Ovary (tissue), 9 donors: ENCODE measurements around the gene GALNT10. TPM values are rescaled to one million over a fixed set of nuclear protein-coding genes. Genes with fewer than 3 reads are reported as not detected.

Experiments
- DNase-seq, 5 donors: peaks; one replicate each; pipeline ENCODE4 v3.0.0-alpha.2; 2019 to 2020
- H3K27ac ChIP-seq, 2 donors: fragments of 200-600 bp; one replicate each; pipeline versions ENCODE4 v1.5.1 to v1.8.0; 2019 to 2022
- H3K27me3 ChIP-seq: fragments of 200-600 bp; one replicate; pipeline ENCODE4 v1.8.0; 2022
- H3K36me3 ChIP-seq: fragments of 200-600 bp; sonication (generic); one replicate; pipeline ENCODE4 v1.5.1; 2019
- H3K4me1 ChIP-seq: one replicate; pipeline ENCODE4 v1.8.1; 2013; ENCODE audit warnings: mild to moderate bottlenecking, moderate library complexity; ENCODE audit not compliant: insufficient read depth
- H3K4me3 ChIP-seq: fragments of 200-600 bp; sonication (generic); one replicate; pipeline ENCODE4 v1.5.1; 2017
- H3K9me3 ChIP-seq, 2 donors: fragments of 200-600 bp in 1 of 2; sonication (generic) in 1 of 2; one replicate each; pipeline versions ENCODE4 v1.5.1 to v1.8.1; 2013 to 2019; ENCODE audit warnings: mild to moderate bottlenecking in 1 of 2, moderate library complexity in 1 of 2
- EP300 ChIP-seq: sonication (generic); formaldehyde crosslinking; IDR thresholded peaks from one replicate; pipeline ENCODE4 v1.6.1; 2017; ENCODE audit warnings: antibody characterized with exemption
- POLR2A ChIP-seq: fragments of 450-650 bp; IDR thresholded peaks from one replicate; pipeline ENCODE4 v1.6.1; 2017; ENCODE audit warnings: antibody characterized with exemption, mild to moderate bottlenecking, moderate library complexity
- WGBS, 3 donors: extraction: QIAGEN DNeasy Blood & Tissue Kit in 1 of 3; methylation state at CpG; one replicate each; pipeline versions ENCODE4 v1.1.5 to v1.1.7; 2013 to 2017; 5-methylcytosine and 5-hydroxymethylcytosine counted together
- intact Hi-C, 4 donors: fragments of 100-400 bp; cut with DNase I; formaldehyde crosslinking; loops; one replicate each; pipeline versions ENCODE4 v1.11.0 to v1.15.1; 2022 to 2023
- polyA plus RNA-seq, 2 donors: library from polyadenylated mRNA; stranded (reverse); fragments of 200-250 nt in 1 of 2; fragments of 350-450 nt in 1 of 2; fragmentation: Illumina TruSeq in 1 of 2; extraction: RNeasy Lipid Tissue Mini Kit (QIAGEN cat#74804) in 1 of 2; gene quantifications; one replicate each; pipeline ENCODE4 v1.2.3, GENCODE V29; 2013 to 2014
- total RNA-seq, 7 donors: library from RNA; depleted of rRNA in 2 of 7; stranded (reverse); fragments of >200 nt in 2 of 7; fragmentation: NEBNext Ultra II Directional in 3 of 7; extraction: Animal tissue kit (Norgen Biotek cat#: 25700) in 3 of 7; gene quantifications; one replicate each; pipeline versions ENCODE4 v1.1.0 to v1.2.4, GENCODE V29; 2016 to 2023
- TF ChIP-seq, protein P1 (sequence below), 3 donors: fragments of 450-650 bp in 2 of 3; fragments of 200-600 bp in 1 of 3; IDR thresholded peaks; one replicate each; pipeline versions ENCODE4 v1.5.1 to v1.8.0; 2016 to 2022; ENCODE audit warnings: antibody characterized with exemption in 3 of 3, mild to moderate bottlenecking in 1 of 3
- donor health status: DM: no; HTN: no; CAD: no; lungs with moderate emphysema.
- donor health status: DM: no; HTN: no; CAD: no.
- donor health status: Bipolar disorder and iron deficiency.
- donor health status: DM: yes; HTN: yes; CAD: no.
- donor health status: DM: no; HTN: no; CAD: no.
- donor health status: DM: yes; HTN: yes; CAD: no.

The GALNT10 gene
- total and polyA plus RNA-seq, 9 donors: 34.5 to 206 (median 88.7) TPM

DNA sequence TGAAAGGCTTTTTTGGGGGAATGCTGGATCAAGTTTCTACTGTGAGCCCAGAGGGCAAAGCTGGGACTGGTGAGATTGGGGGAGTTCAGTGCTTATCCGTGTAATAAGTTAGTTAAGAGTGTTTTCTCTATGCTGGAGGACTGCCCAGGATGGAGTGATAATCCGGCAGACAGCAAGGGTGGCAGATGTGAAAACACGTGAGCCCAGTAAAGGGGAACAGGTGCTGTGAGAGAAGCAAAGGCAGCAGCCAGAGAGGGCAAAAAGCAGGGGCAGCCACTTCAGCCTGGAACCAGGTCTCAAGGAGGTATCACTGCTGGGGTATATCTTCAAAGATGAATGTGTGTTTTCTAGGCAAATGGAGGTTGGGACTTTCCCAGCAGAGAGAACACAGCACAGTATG lies 53.9 kb downstream of the GALNT10 start:
- TF ChIP-seq POLR2A (no peak), EP300 (no peak)
- TF ChIP-seq, protein P1, sequence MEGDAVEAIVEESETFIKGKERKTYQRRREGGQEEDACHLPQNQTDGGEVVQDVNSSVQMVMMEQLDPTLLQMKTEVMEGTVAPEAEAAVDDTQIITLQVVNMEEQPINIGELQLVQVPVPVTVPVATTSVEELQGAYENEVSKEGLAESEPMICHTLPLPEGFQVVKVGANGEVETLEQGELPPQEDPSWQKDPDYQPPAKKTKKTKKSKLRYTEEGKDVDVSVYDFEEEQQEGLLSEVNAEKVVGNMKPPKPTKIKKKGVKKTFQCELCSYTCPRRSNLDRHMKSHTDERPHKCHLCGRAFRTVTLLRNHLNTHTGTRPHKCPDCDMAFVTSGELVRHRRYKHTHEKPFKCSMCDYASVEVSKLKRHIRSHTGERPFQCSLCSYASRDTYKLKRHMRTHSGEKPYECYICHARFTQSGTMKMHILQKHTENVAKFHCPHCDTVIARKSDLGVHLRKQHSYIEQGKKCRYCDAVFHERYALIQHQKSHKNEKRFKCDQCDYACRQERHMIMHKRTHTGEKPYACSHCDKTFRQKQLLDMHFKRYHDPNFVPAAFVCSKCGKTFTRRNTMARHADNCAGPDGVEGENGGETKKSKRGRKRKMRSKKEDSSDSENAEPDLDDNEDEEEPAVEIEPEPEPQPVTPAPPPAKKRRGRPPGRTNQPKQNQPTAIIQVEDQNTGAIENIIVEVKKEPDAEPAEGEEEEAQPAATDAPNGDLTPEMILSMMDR (IDR thresholded peaks at IDR 0.05): no peak
- Histone ChIP-seq H3K36me3 (no peaks in the 10 kb centered on the region), H3K4me1 (peaks cover 3% of the 10 kb centered on the region), H3K27me3 (no peaks in the 10 kb centered on the region), H3K4me3 (no peak overlapping the region), H3K9me3 (no peaks in the 10 kb centered on the region), H3K27ac (no peak overlapping the region)
- WGBS, 3 donors: 33 to 45% (median 38%) methylated on average over 3 of the region's 3 CpGs
- intact Hi-C loops: no loop called here
- DNase-seq: no peak

- Histone ChIP-seq H3K4me1 (peaks cover 8% of the 10 kb centered on the region), H3K27ac (no peak overlapping the region), H3K9me3 (no peaks in the 10 kb centered on the region), H3K36me3 (no peaks in the 10 kb centered on the region), H3K4me3 (no peak overlapping the region), H3K27me3 (no peaks in the 10 kb centered on the region)
- intact Hi-C loops: no loop called here
- TF ChIP-seq EP300 (no peak), POLR2A (no peak)
- DNase-seq: no peak
- WGBS, 3 donors: 94 to 100% (median 98%) methylated on average over 2 of the region's 2 CpGs
Measured at GRCh38 chr5:154248691-154249090, 58.2 kb downstream of the GALNT10 start.

DNA sequence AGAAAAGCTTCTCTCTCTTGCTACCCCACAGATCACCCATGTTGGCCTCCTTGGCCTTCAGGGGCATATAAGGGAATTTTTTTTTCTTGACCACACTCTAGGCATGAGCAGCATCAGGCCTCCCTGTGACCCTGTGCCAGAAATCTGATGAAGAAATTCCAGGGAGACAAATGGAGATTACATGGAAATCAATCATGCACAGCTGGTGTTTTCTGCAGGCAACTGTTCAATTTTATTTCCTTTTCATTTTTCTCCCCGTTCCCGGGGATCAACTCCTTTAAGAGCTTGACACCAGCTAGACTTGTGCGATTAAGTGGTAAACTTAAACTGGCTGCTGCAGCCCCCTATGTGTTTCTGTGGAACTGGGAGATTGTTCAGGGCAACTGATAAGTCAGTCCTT lies 59.3 kb downstream of the GALNT10 start:
- TF ChIP-seq EP300 (no peak), POLR2A (no peak)
- TF ChIP-seq, protein P1 (IDR thresholded peaks at IDR 0.05): no peak
- no peak for DNase-seq
- Histone ChIP-seq H3K27ac (no peak overlapping the region), H3K36me3 (no peaks in the 10 kb centered on the region), H3K27me3 (no peaks in the 10 kb centered on the region), H3K4me3 (no peak overlapping the region), H3K4me1 (peaks cover 6% of the 10 kb centered on the region), H3K9me3 (no peaks in the 10 kb centered on the region)
- intact Hi-C loops: no loop called here
- WGBS, 3 donors: 31 to 43% (median 37%) methylated on average over 3 of the region's 3 CpGs

DNA sequence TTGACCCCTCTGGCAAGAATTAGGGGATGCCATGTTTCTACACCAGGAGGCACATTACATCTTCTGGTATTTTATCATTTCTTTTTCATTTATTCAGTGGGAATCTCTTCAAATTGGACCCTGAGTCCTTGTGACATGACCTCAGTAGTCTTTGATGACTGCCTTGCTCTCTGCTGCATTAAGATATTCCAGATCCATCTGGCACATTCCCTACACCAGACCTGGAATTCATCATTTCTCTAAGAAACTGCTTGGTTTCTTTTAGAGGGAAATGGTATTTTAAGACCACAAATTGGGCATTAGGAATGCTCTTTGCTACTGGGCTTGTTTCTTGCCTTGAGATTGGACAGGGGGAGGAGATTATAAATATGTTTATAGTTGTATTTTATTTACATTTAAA lies 61.0 kb downstream of the GALNT10 start:
- DNase-seq: no peak
- no peak overlapping the region for H3K4me3 ChIP-seq
- intact Hi-C loops: no loop called here
- TF ChIP-seq, protein P1 (IDR thresholded peaks at IDR 0.05): no peak
- TF ChIP-seq EP300 (no peak), POLR2A (no peak)
- no peaks in the 10 kb centered on the region for H3K36me3 ChIP-seq
- no peaks in the 10 kb centered on the region for H3K9me3 ChIP-seq
- no peaks in the 10 kb centered on the region for H3K27me3 ChIP-seq
- peaks cover 7% of the 10 kb centered on the region for H3K4me1 ChIP-seq
- H3K27ac ChIP-seq: no peak overlapping the region

DNA sequence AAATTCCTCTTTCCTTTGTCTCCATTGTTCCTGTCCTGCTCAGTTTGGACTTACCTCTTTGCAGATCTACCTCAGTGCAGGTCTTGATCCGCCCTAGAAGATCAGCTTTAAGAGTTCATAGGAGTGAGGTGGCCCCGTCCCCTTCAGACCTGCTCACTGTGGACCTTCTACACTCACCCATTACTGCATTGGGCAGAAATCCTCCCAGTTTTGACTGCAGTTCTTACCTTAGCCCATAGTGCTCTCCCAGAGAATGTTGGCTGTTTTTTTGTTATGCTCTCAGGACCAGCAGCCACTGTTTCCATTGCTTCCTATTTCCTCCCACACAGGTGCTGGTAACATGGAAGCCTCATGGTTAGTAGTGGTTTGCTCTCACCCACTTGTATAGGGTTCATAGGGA lies 63.3 kb downstream of the GALNT10 start:
- WGBS, 3 donors: 94 to 99% (median 98%) methylated on average over 2 of the region's 2 CpGs
- no peak overlapping the region for H3K27ac ChIP-seq
- no peaks in the 10 kb centered on the region for H3K9me3 ChIP-seq
- no peaks in the 10 kb centered on the region for H3K36me3 ChIP-seq
- intact Hi-C loops: no loop called here
- peaks cover 7% of the 10 kb centered on the region for H3K4me1 ChIP-seq
- H3K27me3 ChIP-seq: no peaks in the 10 kb centered on the region
- H3K4me3 ChIP-seq: no peak overlapping the region
- DNase-seq: no peak
- TF ChIP-seq EP300: no peak
- TF ChIP-seq, protein P1 (IDR thresholded peaks at IDR 0.05): no peak
- TF ChIP-seq POLR2A: no peak
